GM12875 (cell line): ENCODE measurements around the gene EVL.

Experiments
- H3K4me3 ChIP-seq: one replicate; pipeline ENCODE4 v1.5.1; 2011; ENCODE audit warnings: low read depth, low read length, control low read depth
- CTCF ChIP-seq: IDR thresholded peaks from 2 replicates; pipeline ENCODE4 v1.5.1; 2011; ENCODE audit warnings: low read depth, mild to moderate bottlenecking, control low read depth, inconsistent platforms, low read length, moderate library complexity, borderline replicate concordance; ENCODE audit not compliant: insufficient read depth

Gene EVL

GRCh38 chr14:100129161-100129589, 64.0 kb downstream of the EVL start:
- H3K4me3 ChIP-seq: no peak overlapping the region
- TF ChIP-seq CTCF: no peak

DNA sequence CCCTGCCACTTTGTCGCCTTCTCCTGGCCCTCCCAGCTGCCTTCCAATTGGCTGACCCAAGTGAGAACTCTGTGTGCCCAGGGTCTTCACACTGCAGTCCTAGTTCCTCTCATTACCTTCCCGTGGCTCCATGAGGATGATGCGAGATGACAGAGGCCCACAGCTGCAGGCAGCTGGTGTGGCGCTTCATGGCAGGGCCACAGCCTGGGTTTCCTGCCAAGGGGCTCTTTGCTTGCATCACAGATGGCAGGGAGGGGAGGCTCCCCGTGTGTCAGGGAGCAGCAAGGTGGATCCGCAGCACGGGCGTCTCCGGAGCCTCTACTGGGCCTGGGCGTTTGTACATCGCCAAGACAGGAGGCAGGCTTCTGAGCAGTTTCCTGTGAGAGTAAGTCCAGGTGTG, 65.3 kb downstream of the EVL start:
- no peak for TF ChIP-seq CTCF
- no peak overlapping the region for H3K4me3 ChIP-seq

DNA sequence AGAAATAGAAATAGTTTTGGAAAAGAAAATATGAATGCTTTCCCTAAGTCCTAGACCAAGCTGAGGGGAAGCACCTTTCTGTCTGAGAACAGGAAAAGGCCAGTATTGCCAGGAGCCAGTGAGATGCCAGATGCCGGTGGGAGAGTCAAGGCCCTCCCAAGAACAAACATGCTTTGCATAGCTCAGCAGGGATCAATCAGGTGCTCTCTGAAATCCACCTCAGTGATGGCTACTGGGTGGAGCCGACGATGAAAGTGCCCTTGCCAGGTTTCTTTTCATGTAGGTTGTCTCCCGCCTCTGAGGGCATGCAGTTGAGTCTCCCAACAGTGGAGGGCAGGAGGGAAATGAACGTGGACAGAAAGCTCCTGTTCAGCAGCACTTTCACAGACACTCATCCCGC, 66.0 kb downstream of the EVL start:
- no peak for TF ChIP-seq CTCF

DNA sequence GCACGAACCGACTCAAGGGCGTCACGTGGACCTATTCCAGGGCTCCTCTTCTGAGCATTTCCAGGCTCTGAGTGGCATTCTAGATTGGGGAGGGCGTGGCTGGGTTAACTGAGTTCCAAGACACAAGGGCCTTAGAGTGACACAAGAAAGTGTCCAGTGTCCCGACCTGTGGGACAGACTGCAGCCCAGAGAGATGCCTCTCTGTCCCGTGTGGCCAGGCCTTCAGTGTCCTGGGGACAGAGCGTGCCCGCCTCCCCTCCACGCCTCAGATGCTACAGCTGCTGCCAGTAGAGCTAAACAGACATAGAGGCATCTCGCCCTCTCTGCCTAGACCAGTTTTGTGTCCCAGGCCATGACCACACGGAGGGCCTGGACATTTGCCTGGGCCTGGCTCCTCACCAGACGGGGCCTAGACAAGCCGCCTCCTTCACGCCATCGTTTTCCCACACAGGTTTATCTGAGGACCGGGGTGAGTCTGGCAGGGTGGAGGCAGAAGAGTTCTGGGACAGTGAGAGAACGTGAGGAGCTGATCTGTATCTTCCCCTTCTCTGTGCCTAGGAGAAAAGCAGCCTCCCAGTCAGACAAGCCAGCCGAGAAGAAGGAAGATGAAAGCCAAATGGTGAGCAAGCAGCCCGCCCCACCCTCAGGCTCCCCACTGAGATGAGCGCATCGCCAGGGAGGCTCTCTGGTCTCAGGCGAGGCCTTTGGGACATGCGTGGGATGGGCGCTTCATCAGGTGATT, 67.1 kb downstream of the EVL start:
- H3K4me3 ChIP-seq: no peak overlapping the region
- TF ChIP-seq CTCF: no peak

More for the DNA sequence above, 66.0 kb downstream of the EVL start:
- H3K4me3 ChIP-seq: no peak overlapping the region

GRCh38 chr14:100132903-100133510, 67.8 kb downstream of the EVL start:
- no peak overlapping the region for H3K4me3 ChIP-seq
- TF ChIP-seq CTCF: no peak

- no peak for TF ChIP-seq CTCF
- H3K4me3 ChIP-seq: no peak overlapping the region
Observed at GRCh38 chr14:100134586-100134985, 69.4 kb downstream of the EVL start.

DNA sequence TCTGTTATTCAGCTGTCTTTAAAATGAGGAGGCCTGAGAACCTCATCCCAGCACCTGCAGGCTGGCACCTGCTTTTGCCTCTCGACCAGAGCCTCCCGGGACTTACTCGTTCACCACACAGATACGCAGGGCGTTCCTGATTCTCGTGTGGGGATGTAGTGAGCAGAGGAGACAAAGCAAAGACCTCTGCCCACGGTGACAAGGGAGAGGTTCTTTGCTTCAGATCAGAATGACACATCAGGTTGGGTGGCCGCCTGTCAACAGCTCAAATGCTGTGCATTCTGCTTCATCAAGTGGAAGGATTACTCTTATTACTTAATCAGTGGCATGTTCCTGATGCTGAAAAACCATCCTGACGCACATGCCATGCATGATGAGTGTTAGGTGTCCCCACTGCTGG, 69.9 kb downstream of the EVL start:
- no peak for TF ChIP-seq CTCF
- H3K4me3 ChIP-seq: no peak overlapping the region
